ENCODE measurements around the gene ENTPD2. TPM values are rescaled to one million over a fixed set of nuclear protein-coding genes. Genes with fewer than 3 reads are reported as not detected.
"Not testable (repeated sequence)": the region's sequence is repeated elsewhere in the genome, so short reads cannot be mapped to it uniquely, and the experiment has no call there.

ENTPD2 gene
- total RNA-seq, 1 donor from 2014 or later: 8.0 TPM

- no peak for DNase-seq
Observed at GRCh38 chr9:137015540-137015930, 38.3 kb downstream of the ENTPD2 start.

GRCh38 chr9:137014776-137015539, 38.9 kb downstream of the ENTPD2 start:
- no peak for DNase-seq

DNA sequence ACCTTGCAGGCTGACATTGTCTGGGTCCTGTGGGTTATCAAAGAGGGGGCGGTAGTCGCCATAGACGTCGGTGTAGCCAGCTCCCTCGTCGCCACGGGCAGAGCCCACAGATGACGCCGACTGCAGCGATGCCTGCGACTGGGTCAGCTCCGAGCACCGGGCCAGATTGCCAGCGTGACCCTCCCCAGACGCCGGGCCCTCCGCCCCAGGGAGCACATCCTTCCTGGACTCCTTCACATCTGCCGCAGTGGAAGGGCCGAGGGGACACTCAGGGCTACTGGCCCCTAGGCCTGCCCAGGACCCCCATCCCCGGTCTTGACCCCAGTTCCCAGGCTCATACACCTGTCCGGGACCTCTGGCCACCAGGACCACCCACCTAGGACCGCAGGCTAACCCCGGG, 39.7 kb downstream of the ENTPD2 start:
- no peak for DNase-seq

GRCh38 chr9:137013571-137013940, 40.3 kb downstream of the ENTPD2 start:
- DNase-seq: no peak

DNA sequence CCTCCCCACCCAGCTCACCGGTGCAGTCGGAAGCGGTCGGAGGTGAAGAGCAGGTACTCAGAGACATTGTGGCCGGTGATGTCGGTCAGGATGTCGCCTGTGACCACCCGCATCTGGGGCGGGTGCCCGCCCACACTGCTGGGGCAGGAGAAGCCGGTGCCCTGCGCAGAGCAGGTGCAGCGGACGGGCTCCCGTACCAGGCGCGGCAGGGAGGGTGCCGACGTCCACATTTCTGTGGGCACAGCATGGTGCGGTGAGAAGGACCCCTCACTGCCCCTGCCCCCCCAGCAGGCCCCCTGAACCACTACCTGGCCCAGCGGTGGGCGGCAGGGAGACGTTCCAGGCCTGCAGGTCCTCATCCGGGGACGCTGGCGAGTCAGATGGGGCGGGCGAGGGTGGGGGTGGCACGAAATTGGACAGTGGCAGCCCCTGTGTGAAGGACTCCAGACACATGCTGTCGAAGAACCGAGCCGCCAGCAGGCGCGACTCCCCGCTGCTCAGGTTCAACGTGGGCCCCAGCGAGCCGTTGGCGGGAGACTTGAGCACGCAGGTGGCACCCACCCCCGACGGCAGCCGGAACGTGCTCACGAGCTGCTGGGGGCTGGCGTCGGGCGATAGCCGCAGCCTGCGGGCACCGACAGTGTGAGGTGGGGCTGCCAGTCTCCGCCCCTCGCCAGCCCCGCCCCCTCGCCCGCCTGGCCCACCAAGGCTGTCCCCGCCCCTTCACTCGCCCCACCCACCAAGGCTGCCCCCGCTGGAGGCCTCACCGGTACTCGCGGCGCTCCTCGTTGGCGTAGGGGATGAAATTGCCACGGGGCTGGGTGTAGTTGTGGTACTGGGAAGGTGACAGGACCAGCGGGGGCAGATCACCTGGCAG, 40.9 kb downstream of the ENTPD2 start:
- no peak for DNase-seq

- DNase-seq: no peak
Observed at GRCh38 chr9:137011907-137012675, 41.8 kb downstream of the ENTPD2 start.

DNA sequence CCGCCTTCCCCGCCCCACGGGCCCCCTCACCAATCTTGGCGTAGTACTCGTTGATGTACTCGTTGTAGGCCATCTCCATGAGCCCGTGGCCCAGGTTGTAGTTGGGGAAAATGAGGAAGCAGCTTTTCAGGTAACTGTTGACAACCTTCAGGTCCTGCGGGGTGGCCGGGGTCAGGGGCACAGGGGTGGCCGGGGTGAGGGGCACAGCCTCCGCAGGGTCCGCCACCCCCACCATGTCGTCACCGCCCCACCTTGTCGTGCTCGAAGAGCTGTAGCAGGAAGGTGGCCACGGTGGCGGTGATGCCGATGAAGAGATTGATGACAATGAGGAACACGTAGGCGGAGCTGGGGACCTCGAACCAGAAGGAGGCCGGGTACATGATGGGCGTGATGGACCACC, 42.7 kb downstream of the ENTPD2 start:
- DNase-seq: no peak

GRCh38 chr9:137009938-137010732, 43.7 kb downstream of the ENTPD2 start:
- no peak for DNase-seq

DNA sequence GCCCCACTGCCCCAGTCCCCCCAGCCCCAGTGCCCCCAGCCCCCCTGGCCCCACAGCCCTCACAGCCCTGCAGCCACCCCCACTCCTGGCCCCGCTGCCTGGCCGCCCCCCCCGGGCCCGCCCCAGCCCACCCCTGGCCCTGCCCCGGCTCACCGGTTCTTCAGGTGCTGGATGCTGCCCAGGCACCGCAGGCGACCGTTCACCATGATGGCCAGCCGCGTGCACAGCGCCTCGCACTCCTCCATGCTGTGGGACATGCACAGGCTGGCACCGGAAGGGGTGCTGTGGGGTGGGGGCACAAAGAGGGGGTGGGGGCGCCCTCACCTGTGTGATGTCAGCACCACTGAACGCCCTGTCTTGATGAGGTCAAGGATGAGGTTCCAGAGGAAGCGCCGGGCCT, 44.6 kb downstream of the ENTPD2 start:
- no peak for DNase-seq

DNA sequence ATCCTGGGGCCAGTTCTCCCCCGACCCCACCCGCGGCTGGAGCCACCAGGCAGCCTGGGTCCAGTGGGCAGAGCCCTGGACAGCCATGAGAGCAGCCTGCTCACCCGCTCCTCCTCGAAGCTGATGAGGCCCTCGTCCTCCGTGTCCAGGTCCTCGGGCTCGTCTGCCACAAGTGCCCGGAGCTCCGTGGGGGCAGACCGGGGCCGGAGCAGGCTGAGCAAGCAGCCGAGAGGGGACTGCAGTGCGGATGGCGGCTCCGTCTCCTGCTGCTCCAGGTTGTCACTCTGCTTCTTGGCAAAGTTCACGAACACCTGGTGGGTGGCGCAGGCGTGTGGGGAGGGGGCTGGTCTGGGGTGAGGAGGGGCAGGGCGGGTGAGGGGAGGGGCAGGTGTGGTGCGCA, 45.5 kb downstream of the ENTPD2 start:
- DNase-seq: no peak

- DNase-seq: no peak
Observed at GRCh38 chr9:137007816-137008270, 46.0 kb downstream of the ENTPD2 start.

DNA sequence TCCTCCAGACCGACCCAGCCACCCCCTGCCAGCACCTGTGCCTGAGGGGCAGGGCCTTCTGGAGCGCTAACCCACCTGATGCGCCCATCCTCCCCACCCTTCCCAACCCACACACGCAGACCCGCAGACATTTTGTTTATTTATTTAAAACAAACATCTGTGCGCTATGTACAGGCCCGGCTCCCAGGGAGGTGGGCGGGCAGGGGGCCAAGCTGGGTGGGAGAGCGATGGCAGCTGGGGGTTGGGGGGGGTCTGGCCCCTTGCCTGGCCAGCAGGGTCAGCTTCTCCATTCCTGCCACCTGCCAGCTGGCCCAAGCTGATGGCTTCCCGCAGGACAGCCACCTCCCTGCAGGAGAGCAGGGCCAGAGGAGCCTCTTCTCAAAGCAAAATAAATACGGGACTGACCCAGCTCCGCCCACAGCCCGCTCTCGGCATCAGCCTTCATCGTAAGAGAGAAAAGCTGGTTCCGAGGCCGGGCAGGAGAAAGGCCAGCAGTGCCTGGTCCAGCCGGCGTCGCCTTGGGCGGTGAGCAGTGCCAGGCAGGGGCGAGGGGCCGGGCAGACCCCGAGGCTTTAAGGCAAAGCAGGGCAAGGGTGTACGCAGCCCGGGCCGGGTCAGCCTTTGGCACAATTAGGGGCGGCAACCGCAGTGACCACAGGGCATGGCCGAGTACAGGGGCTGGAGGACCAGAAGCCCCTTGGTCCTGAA, 46.6 kb downstream of the ENTPD2 start:
- no peak for DNase-seq

GRCh38 chr9:137006116-137007003, 47.5 kb downstream of the ENTPD2 start:
- no peak for DNase-seq

- not testable (repeated sequence) for DNase-seq
Observed at GRCh38 chr9:137004285-137004684, 49.6 kb downstream of the ENTPD2 start.

GRCh38 chr9:137002646-137003041, 51.2 kb downstream of the ENTPD2 start:
- no peak for DNase-seq

GRCh38 chr9:137001857-137002645, 51.8 kb downstream of the ENTPD2 start:
- DNase-seq: no peak

DNA sequence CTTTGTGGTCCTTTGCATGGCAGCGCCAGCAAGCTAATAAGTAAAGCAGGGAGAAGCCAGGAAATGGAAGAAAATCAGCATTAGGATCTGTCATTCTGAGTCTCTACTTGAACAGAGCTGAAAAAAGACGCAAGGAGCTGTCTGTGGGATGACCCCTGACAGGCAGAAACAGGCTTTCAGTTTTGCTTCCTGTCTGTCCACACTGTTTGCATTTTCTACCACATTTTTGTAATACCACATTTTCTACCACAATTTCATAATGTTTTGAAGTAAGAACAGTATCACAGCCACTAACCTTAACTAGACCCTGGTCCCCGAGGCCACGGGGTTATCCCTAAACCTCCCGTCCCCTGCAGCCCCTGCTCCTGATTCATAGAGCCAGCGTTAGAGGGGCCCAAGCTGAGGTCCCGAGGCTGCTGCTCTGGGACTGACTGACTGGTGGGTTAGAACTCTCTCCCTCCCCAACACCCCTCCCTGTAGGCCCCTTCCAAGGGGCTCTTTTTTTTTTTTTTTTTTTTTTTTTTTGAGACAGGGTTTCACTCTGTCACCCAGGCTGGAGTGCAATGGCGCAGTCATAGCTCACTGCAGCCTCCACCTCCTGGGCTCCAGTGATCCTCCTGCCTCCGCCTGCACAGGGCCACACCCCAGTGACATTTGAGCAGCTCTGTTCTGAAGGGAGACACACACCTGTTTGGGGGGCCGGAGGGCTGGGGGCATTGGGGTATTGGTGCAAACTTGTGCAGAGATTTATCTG, 53.5 kb downstream of the ENTPD2 start:
- no peak for DNase-seq

Measured in skin of body (tissue), 2 donors.